K562 (cell line): Measurements from ENCODE around the gene COQ10B. TPM values are rescaled to one million over a fixed set of nuclear protein-coding genes. Genes with fewer than 3 reads are reported as not detected.
A peak's percentile ranks its signal among the peaks of the same experiment; 100 is the strongest.

Experiments used
- ATAC-seq: fragments of 200-7000 bp; cut with Tn5 transposase; 3 replicates; pipeline ENCODE4 v1.9.1; 2020; ENCODE audit warnings: moderate library complexity
- BruUV-seq: library from RNA; stranded (reverse); fragments of 400-500 nt; replicated peaks from 2 replicates; lab custom pipeline; 2021; lab: Mats Ljungman, UMichigan
- CTCF ChIA-PET: fragments of 300-600 bp; formaldehyde crosslinking; extraction: SDS; loops from one replicate; lab custom pipeline; 2021; ENCODE audit warnings: low intra/inter-chr PET ratio; lab: Yijun Ruan, JAX
- POLR2A ChIA-PET: fragments of 300-600, 350-650 bp; sonication (Branson Sonifier 250); formaldehyde crosslinking; extraction: SDS; loops from one replicate; lab custom pipeline; 2021; ENCODE audit warnings: antibody characterized with exemption, inconsistent platforms; lab: Yijun Ruan, JAX
- DNase-seq, 4 experiments: peaks; one replicate each; pipeline versions ENCODE4 v3.0.0 to v3.0.0-alpha.2; 2011 to 2018; ENCODE audit warnings: low spot score in 3 of 4, mixed read lengths in 3 of 4; ENCODE audit errors: extremely low read depth in 1 of 4
- FAIRE-seq: peaks from 2 replicates; lab custom pipeline; 2011; peaks lifted over from hg19 to GRCh38; lab: Jason Lieb, UNC
- H2AFZ ChIP-seq: 2 replicates; pipeline ENCODE4 v1.6.0; 2011; ENCODE audit warnings: low read depth, low read length, control low read depth, inconsistent platforms
- H3K27ac ChIP-seq: fragments of 200-600 bp; 3 replicates; pipeline ENCODE4 v1.8.0; 2011; ENCODE audit warnings: low read depth, mild to moderate bottlenecking, control low read depth, inconsistent platforms, low read length, moderate library complexity, mixed read lengths; ENCODE audit errors: extremely low read depth
- H3K27me3 ChIP-seq, 2 experiments: fragments of 300-600 bp in 1 of 2; 2 replicates in 1 of 2; 3 replicates in 1 of 2; pipeline versions ENCODE4 v1.6.0 to v1.8.0; 2011; ENCODE audit warnings: inconsistent platforms in 2 of 2, low read length in 2 of 2, mild to moderate bottlenecking in 1 of 2, mixed read lengths in 1 of 2, moderate library complexity in 1 of 2; ENCODE audit not compliant: control insufficient read depth in 2 of 2, insufficient read depth in 2 of 2
- H3K36me3 ChIP-seq: fragments of 300-600 bp; 3 replicates; pipeline ENCODE4 v1.8.0; 2011; ENCODE audit warnings: mild to moderate bottlenecking, low read length, inconsistent platforms; ENCODE audit not compliant: control insufficient read depth, insufficient read depth
- H3K4me1 ChIP-seq, 2 experiments: fragments of 200-600 bp in 1 of 2; replicated peaks in 1 of 2; 2 replicates in 1 of 2; 3 replicates in 1 of 2; pipeline versions ENCODE4 v1.5.1 to v1.8.0; 2011; ENCODE audit warnings: inconsistent platforms in 2 of 2, low read length in 2 of 2, mild to moderate bottlenecking in 1 of 2, mixed read lengths in 1 of 2, moderate library complexity in 1 of 2; ENCODE audit not compliant: control insufficient read depth in 2 of 2, insufficient read depth in 2 of 2
- H3K4me2 ChIP-seq: 2 replicates; pipeline ENCODE4 v1.6.1; 2011; ENCODE audit warnings: low read length, control low read depth, inconsistent platforms, mixed read lengths; ENCODE audit not compliant: insufficient read depth
- H3K4me3 ChIP-seq: fragments of 200-600 bp; sonication (generic), shearing (Covaris generic); 2 replicates; pipeline ENCODE4 v1.5.1; 2016; ENCODE audit warnings: control low read depth, inconsistent platforms
- H3K79me2 ChIP-seq: fragments of 200-600 bp; 3 replicates; pipeline ENCODE4 v1.8.0; 2011; ENCODE audit warnings: low read length, inconsistent platforms; ENCODE audit not compliant: control insufficient read depth, insufficient read depth
- H3K9ac ChIP-seq, 2 experiments: 2 replicates each; pipeline versions ENCODE4 v1.6.0 to v1.6.1; 2011; ENCODE audit warnings: low read depth in 2 of 2, low read length in 2 of 2, control low read depth in 1 of 2, inconsistent platforms in 1 of 2, mild to moderate bottlenecking in 1 of 2, mixed read lengths in 1 of 2; ENCODE audit not compliant: insufficient read depth in 1 of 2
- H3K9me1 ChIP-seq: one replicate; pipeline ENCODE4 v1.6.0; 2011; ENCODE audit warnings: inconsistent platforms, mild to moderate bottlenecking, low read length, moderate library complexity; ENCODE audit not compliant: control insufficient read depth, insufficient read depth
- H3K9me3 ChIP-seq: replicated peaks from 2 replicates; pipeline ENCODE4 v1.5.1; 2011; ENCODE audit warnings: low read depth, low read length, inconsistent platforms; ENCODE audit not compliant: control insufficient read depth, insufficient read depth
- H4K20me1 ChIP-seq: replicated peaks from 2 replicates; pipeline ENCODE4 v1.6.1; 2011; ENCODE audit warnings: low read length, inconsistent platforms, mixed read lengths; ENCODE audit not compliant: control insufficient read depth, insufficient read depth
- BCOR ChIP-seq: fragments of 450-650 bp; IDR thresholded peaks from 2 replicates; pipeline ENCODE4 v1.6.1; 2016
- CHD2 ChIP-seq: IDR thresholded peaks from 2 replicates; pipeline ENCODE4 v1.6.1; 2011; ENCODE audit warnings: low read depth, low read length
- HMG20A ChIP-seq: fragments of 450-650 bp; formaldehyde crosslinking; conservative IDR thresholded peaks from 2 replicates; pipeline ENCODE4 v1.4.0; 2020; ENCODE audit warnings: mild to moderate bottlenecking, mixed read lengths
- KHSRP ChIP-seq: fragments of 450-650 bp; IDR thresholded peaks from 2 replicates; pipeline ENCODE4 v1.6.1; 2017
- KLF13 ChIP-seq: fragments of 450-650 bp; IDR thresholded peaks from 2 replicates; pipeline ENCODE4 v1.6.1; 2016; ENCODE audit warnings: missing genetic modification characterization, low read depth, mild to moderate bottlenecking, missing compliant biosample characterization, moderate library complexity, borderline replicate concordance
- RAD21 ChIP-seq, 2 experiments: fragments of 250-450 bp in 1 of 2; fragments of 450-650 bp in 1 of 2; sonication (Bioruptor Pico) in 1 of 2; formaldehyde crosslinking in 1 of 2; IDR thresholded peaks in 1 of 2; conservative IDR thresholded peaks in 1 of 2; 2 replicates each; pipeline versions ENCODE4 v1.4.0 to v1.8.0; 2020 to 2022; ENCODE audit warnings: mild to moderate bottlenecking in 2 of 2, moderate library complexity in 1 of 2
- RFX5 ChIP-seq: IDR thresholded peaks from 2 replicates; pipeline ENCODE4 v1.6.1; 2011; ENCODE audit warnings: low read depth, mild to moderate bottlenecking, improper control_type of control experiment, low read length
- SETDB1 ChIP-seq: IDR thresholded peaks from one replicate; pipeline ENCODE4 v1.6.1; 2012; ENCODE audit warnings: low read length, control low read depth, inconsistent platforms
- SMAD1 ChIP-seq: fragments of 150-350 bp; IDR thresholded peaks from 2 replicates; pipeline ENCODE4 v1.6.1; 2014; ENCODE audit warnings: low read length, low read depth; ENCODE audit not compliant: partially characterized antibody
- STAT5B ChIP-seq: fragments of 250-450 bp; sonication (Bioruptor Pico); IDR thresholded peaks from 2 replicates; pipeline ENCODE4 v1.8.0; 2021; ENCODE audit warnings: mild to moderate bottlenecking, inconsistent platforms
- ZNF282 ChIP-seq: sonication (generic); formaldehyde crosslinking; IDR thresholded peaks from 2 replicates; pipeline ENCODE4 v1.8.1; 2023; ENCODE audit warnings: missing genetic modification reagents
- WGBS: fragments of 100-300 bp; shearing (Covaris generic); methylation state at CpG from one replicate; pipeline ENCODE4 v1.1.6; 2016; ENCODE audit warnings: low coverage, mixed read lengths; ENCODE audit not compliant: insufficient coverage; ENCODE audit errors: missing lambda C conversion rate; 5-methylcytosine and 5-hydroxymethylcytosine counted together
- in situ Hi-C: fragments of 300-500 bp; cut with MboI; formaldehyde crosslinking; loops from 4 replicates; pipeline ENCODE4 v1.15.0; 2018; ENCODE audit warnings: inconsistent platforms, mixed read lengths
- intact Hi-C: fragments of 100-400 bp; cut with micrococcal nuclease; formaldehyde crosslinking; loops from 2 replicates; pipeline ENCODE4 v1.14.2; 2022
- polyA plus RNA-seq, 8 experiments: library from polyadenylated mRNA; depleted of rRNA in 4 of 8; stranded (reverse) in 5 of 8; unstranded in 3 of 8; fragments of >200 nt; fragmentation: Nextera tagmentation in 2 of 8; fragmentation: Illumina TruSeq in 1 of 8; extraction: Ambion mirVana in 2 of 8; extraction: Trizol in 1 of 8; gene quantifications; 2 replicates each; pipeline versions ENCODE4 v1.2.1 to v1.2.3, GENCODE V29; 2011 to 2014; ENCODE audit warnings: inconsistent platforms in 1 of 8, missing spikeins in 1 of 8
- total RNA-seq, 7 experiments: library from RNA; depleted of rRNA in 6 of 7; stranded (reverse); fragments of >200 nt in 6 of 7; fragmentation: Illumina TruSeq in 2 of 7; extraction: Trizol in 2 of 7; gene quantifications; 2 replicates each; pipeline versions ENCODE4 v1.2.1 to v1.2.3, GENCODE V29; 2011 to 2021; ENCODE audit warnings: low replicate concordance in 1 of 7
- TF ChIP-seq, protein P1 (sequence below): fragments of 250-450 bp; sonication (Bioruptor Pico); IDR thresholded peaks from 2 replicates; pipeline ENCODE4 v1.8.0; 2022; ENCODE audit warnings: moderate library complexity, mild to moderate bottlenecking, inconsistent platforms
- TF ChIP-seq, protein P2 (sequence below): fragments of 450-650 bp; IDR thresholded peaks from 2 replicates; pipeline ENCODE4 v1.6.1; 2014; ENCODE audit warnings: low read depth, mild to moderate bottlenecking, moderate library complexity, borderline replicate concordance
- TF ChIP-seq, protein P3 (sequence below): sonication (generic); formaldehyde crosslinking; IDR thresholded peaks from 2 replicates; pipeline ENCODE4 v1.8.1; 2023; ENCODE audit warnings: mild to moderate bottlenecking, missing genetic modification reagents
- TF ChIP-seq, protein P4 (sequence below): IDR thresholded peaks from 3 replicates; pipeline ENCODE4 v1.6.1; 2011; ENCODE audit warnings: borderline replicate concordance, mild to moderate bottlenecking; ENCODE audit not compliant: insufficient read length, insufficient read depth
- TF ChIP-seq, protein P5 (sequence below): sonication (generic); formaldehyde crosslinking; IDR thresholded peaks from 2 replicates; pipeline ENCODE4 v1.4.0; 2020; ENCODE audit warnings: mild to moderate bottlenecking, missing genetic modification reagents

Gene COQ10B
- total and polyA plus RNA-seq, 9 of the 15 experiments (the other 6 are each of a cell fraction or from before 2014, with no cell fraction given) = 3.1 to 13.1 (median 7.7) TPM

DNA sequence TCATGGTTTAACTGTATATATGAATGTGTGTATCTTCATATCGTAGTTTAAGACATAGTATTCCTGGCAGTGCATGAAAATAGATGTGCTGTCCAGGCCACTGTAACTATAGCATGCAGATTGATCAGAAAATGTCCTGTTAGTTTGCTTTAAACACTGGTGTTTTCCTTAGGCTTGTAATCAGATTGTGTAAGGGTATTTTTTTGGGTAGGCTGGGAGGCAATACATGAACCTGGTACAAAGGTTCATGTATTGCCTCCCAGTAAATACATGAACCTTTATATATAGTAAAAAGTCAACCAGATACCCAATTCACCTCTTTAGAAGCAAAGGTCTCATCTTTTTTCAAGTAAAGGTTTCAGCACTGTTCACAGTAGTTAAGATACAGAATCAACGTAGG is 1.6 kb downstream of the COQ10B start:
- Histone ChIP-seq H3K4me1 (peaks cover 0 to 3% of the 10 kb centered on the region in 2 experiments; a peak in 3 of 5 replicates), H3K9me3 (no peaks in the 10 kb centered on the region), H4K20me1 (no peaks in the 10 kb centered on the region), H2AFZ (no peak overlapping the region), H3K9me1 (no peaks in the 10 kb centered on the region), H3K27ac (peak overlapping the region; percentile 99; the same call in 2 of the 3 replicates), H3K4me3 (peak overlapping the region; percentile 97), H3K27me3 (no peaks in the 10 kb centered on the region), H3K9ac (peak overlapping the region in 1 of 2 experiments; percentile 99; a peak in 2 of 4 replicates), H3K36me3 (peaks cover 12% of the 10 kb centered on the region; the same call in 1 of the 3 replicates), H3K79me2 (peaks cover 59% of the 10 kb centered on the region), H3K4me2 (peak overlapping the region; percentile 96)
- FAIRE-seq = no peak
- in situ Hi-C loops = no loop called here
- intact Hi-C loops = loop anchor here (5.0 kb wide), 1 partner anchor 142 kb away; no protein-coding TSS in a partner anchor
- ATAC-seq = no peak
- WGBS = 46% methylated on average over 2 of the region's 2 CpGs
- ChIA-PET CTCF (no interaction called here), POLR2A (no interaction called here)
- TF ChIP-seq, protein P1, sequence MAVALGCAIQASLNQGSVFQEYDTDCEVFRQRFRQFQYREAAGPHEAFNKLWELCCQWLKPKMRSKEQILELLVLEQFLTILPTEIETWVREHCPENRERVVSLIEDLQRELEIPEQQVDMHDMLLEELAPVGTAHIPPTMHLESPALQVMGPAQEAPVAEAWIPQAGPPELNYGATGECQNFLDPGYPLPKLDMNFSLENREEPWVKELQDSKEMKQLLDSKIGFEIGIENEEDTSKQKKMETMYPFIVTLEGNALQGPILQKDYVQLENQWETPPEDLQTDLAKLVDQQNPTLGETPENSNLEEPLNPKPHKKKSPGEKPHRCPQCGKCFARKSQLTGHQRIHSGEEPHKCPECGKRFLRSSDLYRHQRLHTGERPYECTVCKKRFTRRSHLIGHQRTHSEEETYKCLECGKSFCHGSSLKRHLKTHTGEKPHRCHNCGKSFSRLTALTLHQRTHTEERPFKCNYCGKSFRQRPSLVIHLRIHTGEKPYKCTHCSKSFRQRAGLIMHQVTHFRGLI (CRISPR knock-in tag) = no peak
- TF ChIP-seq BCOR (no peak), KHSRP (no peak), CHD2 (no peak), SMAD1 (no peak), STAT5B (CRISPR knock-in tag) (no peak), HMG20A (CRISPR knock-in tag) (no peak), RAD21 (CRISPR knock-in tag; conservative IDR thresholded peaks at IDR 0.05 in 1 of 2, IDR thresholded peaks at IDR 0.05 in 1 of 2) (no peak), SETDB1 (no peak), KLF13 (no peak), RFX5 (no peak), ZNF282 (CRISPR knock-in tag) (no peak)
- TF ChIP-seq, protein P2, sequence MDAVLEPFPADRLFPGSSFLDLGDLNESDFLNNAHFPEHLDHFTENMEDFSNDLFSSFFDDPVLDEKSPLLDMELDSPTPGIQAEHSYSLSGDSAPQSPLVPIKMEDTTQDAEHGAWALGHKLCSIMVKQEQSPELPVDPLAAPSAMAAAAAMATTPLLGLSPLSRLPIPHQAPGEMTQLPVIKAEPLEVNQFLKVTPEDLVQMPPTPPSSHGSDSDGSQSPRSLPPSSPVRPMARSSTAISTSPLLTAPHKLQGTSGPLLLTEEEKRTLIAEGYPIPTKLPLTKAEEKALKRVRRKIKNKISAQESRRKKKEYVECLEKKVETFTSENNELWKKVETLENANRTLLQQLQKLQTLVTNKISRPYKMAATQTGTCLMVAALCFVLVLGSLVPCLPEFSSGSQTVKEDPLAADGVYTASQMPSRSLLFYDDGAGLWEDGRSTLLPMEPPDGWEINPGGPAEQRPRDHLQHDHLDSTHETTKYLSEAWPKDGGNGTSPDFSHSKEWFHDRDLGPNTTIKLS = no peak
- TF ChIP-seq, protein P3, sequence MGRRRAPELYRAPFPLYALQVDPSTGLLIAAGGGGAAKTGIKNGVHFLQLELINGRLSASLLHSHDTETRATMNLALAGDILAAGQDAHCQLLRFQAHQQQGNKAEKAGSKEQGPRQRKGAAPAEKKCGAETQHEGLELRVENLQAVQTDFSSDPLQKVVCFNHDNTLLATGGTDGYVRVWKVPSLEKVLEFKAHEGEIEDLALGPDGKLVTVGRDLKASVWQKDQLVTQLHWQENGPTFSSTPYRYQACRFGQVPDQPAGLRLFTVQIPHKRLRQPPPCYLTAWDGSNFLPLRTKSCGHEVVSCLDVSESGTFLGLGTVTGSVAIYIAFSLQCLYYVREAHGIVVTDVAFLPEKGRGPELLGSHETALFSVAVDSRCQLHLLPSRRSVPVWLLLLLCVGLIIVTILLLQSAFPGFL = no peak
- TF ChIP-seq, protein P4, sequence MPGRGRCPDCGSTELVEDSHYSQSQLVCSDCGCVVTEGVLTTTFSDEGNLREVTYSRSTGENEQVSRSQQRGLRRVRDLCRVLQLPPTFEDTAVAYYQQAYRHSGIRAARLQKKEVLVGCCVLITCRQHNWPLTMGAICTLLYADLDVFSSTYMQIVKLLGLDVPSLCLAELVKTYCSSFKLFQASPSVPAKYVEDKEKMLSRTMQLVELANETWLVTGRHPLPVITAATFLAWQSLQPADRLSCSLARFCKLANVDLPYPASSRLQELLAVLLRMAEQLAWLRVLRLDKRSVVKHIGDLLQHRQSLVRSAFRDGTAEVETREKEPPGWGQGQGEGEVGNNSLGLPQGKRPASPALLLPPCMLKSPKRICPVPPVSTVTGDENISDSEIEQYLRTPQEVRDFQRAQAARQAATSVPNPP = no peak
- TF ChIP-seq, protein P5, sequence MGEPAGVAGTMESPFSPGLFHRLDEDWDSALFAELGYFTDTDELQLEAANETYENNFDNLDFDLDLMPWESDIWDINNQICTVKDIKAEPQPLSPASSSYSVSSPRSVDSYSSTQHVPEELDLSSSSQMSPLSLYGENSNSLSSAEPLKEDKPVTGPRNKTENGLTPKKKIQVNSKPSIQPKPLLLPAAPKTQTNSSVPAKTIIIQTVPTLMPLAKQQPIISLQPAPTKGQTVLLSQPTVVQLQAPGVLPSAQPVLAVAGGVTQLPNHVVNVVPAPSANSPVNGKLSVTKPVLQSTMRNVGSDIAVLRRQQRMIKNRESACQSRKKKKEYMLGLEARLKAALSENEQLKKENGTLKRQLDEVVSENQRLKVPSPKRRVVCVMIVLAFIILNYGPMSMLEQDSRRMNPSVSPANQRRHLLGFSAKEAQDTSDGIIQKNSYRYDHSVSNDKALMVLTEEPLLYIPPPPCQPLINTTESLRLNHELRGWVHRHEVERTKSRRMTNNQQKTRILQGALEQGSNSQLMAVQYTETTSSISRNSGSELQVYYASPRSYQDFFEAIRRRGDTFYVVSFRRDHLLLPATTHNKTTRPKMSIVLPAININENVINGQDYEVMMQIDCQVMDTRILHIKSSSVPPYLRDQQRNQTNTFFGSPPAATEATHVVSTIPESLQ (CRISPR knock-in tag) = no peak
- BruUV-seq = no TSS peak
- DNase-seq = no peak
